Coronary artery (tissue), 2 donors: ENCODE data around the gene DNAJC12.

Experiments used
- DNase-seq: peaks from one replicate; pipeline ENCODE4 v3.0.0-alpha.2; 2017; ENCODE audit warnings: low spot score
- H3K27ac ChIP-seq, 2 donors: fragments of 200-600 bp; sonication (generic); one replicate each; pipeline ENCODE4 v1.5.1; 2016 to 2019
- H3K4me3 ChIP-seq: fragments of 200-600 bp; sonication (generic); 2 replicates; pipeline ENCODE4 v1.5.1; 2016; ENCODE audit warnings: mild to moderate bottlenecking, moderate library complexity
- CTCF ChIP-seq: fragments of 200-600 bp; sonication (generic); IDR thresholded peaks from one replicate; pipeline ENCODE4 v1.5.1; 2019; ENCODE audit warnings: antibody characterized with exemption

DNAJC12 gene

GRCh38 chr10:67818323-67818722 is 19.7 kb downstream of the DNAJC12 start:
- no peak for DNase-seq
- TF ChIP-seq CTCF: no peak
- H3K27ac ChIP-seq: no peak overlapping the region
- H3K4me3 ChIP-seq: no peak overlapping the region

- no peak for TF ChIP-seq CTCF
- no peak for DNase-seq
- H3K4me3 ChIP-seq: no peak overlapping the region
- no peak overlapping the region for H3K27ac ChIP-seq
Observed at GRCh38 chr10:67816719-67817118, 21.3 kb downstream of the DNAJC12 start.

- no peak for DNase-seq
- Histone ChIP-seq H3K27ac (no peak overlapping the region), H3K4me3 (no peak overlapping the region)
- no peak for TF ChIP-seq CTCF
Observed at GRCh38 chr10:67815571-67816059, 22.4 kb downstream of the DNAJC12 start.

- DNase-seq: no peak
- TF ChIP-seq CTCF: no peak
- no peak overlapping the region for H3K4me3 ChIP-seq
- no peak overlapping the region for H3K27ac ChIP-seq
Observed at GRCh38 chr10:67812007-67812406, 26.0 kb downstream of the DNAJC12 start.

GRCh38 chr10:67809107-67809506 is 28.9 kb downstream of the DNAJC12 start:
- DNase-seq: no peak
- no peak overlapping the region for H3K4me3 ChIP-seq
- H3K27ac ChIP-seq: no peak overlapping the region
- no peak for TF ChIP-seq CTCF

GRCh38 chr10:67808704-67809103 is 29.3 kb downstream of the DNAJC12 start:
- H3K27ac ChIP-seq: no peak overlapping the region
- H3K4me3 ChIP-seq: no peak overlapping the region
- no peak for DNase-seq
- TF ChIP-seq CTCF: no peak

GRCh38 chr10:67807855-67808456 is 30.0 kb downstream of the DNAJC12 start:
- no peak overlapping the region for H3K27ac ChIP-seq
- no peak overlapping the region for H3K4me3 ChIP-seq
- TF ChIP-seq CTCF: no peak
- DNase-seq: no peak
